Measurements from ENCODE around the gene EML2.

EML2 gene

DNA sequence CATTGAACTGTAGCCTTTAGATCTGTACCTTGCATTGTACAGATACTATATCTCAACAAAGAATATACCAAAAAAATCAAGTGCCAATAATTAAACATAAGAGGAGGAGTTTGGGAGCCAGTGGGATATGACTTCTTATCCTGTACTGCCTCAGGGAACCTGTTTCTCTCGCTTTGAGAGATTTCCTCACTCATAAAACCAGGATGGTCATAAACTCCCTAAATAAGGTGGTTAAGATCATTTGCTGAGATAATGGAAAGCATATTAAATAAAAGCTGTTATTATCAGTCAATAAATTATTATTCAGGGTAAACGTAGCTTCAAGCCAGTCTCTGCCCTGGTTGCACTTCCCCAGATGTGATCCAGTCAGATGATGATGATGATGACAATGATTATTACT lies 71.6 kb downstream of the EML2 start:
- no peaks in the 10 kb centered on the region for H3K9me3 Mint-ChIP-seq
- no peaks in the 10 kb centered on the region for H3K27me3 Mint-ChIP-seq
- ATAC-seq, result no peak
- H3K4me3 Mint-ChIP-seq, result no peak overlapping the region
- no peak overlapping the region for H3K27ac Mint-ChIP-seq
- no peaks in the 10 kb centered on the region for H3K36me3 Mint-ChIP-seq
- peaks cover 37% of the 10 kb centered on the region for H3K4me1 Mint-ChIP-seq

DNA sequence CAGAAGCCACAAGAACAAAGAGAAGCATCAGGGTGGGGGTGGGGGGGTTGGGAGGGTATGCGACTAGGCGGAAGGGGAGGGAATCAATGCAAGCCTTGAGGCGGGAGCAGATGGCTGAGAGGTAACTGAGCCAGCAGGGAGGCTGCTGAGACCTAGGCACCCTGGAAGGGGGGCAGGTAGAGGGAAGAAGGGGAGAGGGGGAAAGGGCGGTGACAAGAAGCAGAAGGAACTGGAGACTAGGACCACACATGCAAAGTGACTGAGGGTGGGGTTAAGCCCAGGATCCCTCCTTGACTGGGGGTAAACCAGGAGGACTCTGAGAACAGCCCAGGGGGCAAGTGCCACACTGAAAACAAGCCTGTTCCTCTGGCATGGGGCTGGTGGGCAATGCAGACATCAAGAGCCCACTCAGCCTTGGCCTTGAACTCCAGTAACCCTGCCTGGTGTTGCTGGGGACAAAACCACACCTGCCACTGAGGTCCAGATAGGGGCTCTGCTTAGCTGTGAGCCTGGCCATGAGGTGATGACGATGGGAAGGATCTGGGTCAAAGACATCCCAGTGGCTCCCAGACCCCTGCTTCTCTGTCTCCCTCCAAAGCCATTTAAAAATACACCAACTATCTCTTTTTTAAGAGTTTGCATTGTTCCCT lies 74.9 kb downstream of the EML2 start:
- peak overlapping the region; percentile 73 for H3K27ac Mint-ChIP-seq
- no peaks in the 10 kb centered on the region for H3K9me3 Mint-ChIP-seq
- no peaks in the 10 kb centered on the region for H3K27me3 Mint-ChIP-seq
- peaks cover 6% of the 10 kb centered on the region for H3K36me3 Mint-ChIP-seq
- ATAC-seq, result no peak
- H3K4me3 Mint-ChIP-seq, result no peak overlapping the region
- H3K4me1 Mint-ChIP-seq, result peaks cover 49% of the 10 kb centered on the region

DNA sequence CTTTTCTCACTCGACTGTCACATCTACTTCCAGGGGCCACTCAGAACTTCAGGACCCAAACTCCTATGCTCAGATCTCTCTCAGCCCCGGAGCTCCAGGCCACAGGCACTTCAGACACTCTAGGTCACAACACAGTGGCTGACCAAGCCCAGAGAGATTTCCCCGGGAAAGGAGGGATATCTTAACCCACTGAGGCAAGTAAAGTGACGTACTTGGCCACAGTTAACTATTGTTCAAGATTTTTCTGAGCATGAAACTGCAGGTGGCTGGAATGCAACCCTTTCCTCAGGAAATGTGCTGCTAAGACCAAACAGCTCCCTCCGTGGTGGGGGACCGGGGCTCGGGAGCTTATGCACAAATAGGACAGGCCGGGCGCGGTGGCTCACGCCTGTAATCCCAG lies 78.5 kb downstream of the EML2 start:
- H3K36me3 Mint-ChIP-seq, result peaks cover 6% of the 10 kb centered on the region
- no peak overlapping the region for H3K4me3 Mint-ChIP-seq
- H3K9me3 Mint-ChIP-seq, result no peaks in the 10 kb centered on the region
- peaks cover 61% of the 10 kb centered on the region for H3K4me1 Mint-ChIP-seq
- H3K27me3 Mint-ChIP-seq, result no peaks in the 10 kb centered on the region
- ATAC-seq, result no peak
- H3K27ac Mint-ChIP-seq, result peak overlapping the region; percentile 38

DNA sequence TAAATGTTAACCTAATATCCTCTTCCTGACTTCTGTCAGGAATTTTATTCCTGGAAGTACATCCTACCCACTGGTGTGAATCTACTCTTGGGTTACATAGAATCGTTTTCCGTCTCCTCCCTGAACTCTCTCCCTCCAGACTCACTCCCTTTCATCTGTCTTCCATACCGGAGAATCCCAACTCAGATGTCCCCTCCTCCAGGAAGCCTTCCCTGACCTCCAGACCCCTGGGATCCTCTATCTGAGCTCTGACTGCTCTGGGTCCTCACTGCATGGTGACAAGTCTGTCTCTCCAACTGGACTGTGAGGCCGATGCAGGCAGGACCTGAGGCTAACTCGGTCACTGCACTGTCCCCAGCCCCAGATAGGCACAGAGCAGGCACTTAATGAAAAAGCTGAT lies 79.2 kb downstream of the EML2 start:
- H3K27ac Mint-ChIP-seq, result peak overlapping the region; percentile 38
- peaks cover 61% of the 10 kb centered on the region for H3K4me1 Mint-ChIP-seq
- ATAC-seq, result no peak
- no peaks in the 10 kb centered on the region for H3K9me3 Mint-ChIP-seq
- H3K4me3 Mint-ChIP-seq, result no peak overlapping the region
- H3K36me3 Mint-ChIP-seq, result peaks cover 6% of the 10 kb centered on the region
- no peaks in the 10 kb centered on the region for H3K27me3 Mint-ChIP-seq

All from stimulated activated memory B cell treated with anti-CD40 and anti-IgM and Interleukin-4, amounts not matched to agents 10 μg/mL and 1 μg/mL and 100 μg/mL, for 72 hours (primary cell).